ENCODE results near the gene ZNF91.

The ZNF91 gene

DNA sequence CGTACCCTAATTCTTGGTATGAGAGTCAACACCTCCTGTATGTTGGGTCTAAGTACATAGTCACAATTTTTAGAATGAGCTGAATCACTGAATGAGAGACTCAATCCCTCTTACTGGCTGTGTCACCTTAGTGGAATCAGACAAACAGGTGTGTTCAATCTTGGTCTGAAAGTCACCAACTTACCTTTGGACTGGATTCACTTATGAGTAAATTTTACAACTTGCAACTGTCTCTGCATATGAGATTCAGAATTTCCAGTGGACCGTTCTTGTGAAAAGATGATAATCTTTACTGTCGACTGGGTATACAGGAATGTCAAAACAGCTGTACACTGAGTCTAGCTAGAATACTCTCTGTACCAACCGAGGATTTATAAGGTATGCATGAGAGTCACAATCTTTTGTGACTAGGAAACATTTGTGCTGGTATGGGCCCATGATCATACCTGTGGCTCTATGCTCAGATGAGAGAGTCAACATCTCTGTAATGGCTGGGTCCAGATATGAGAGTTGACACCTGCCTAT is 5.9 kb upstream of the ZNF91 start:
- Histone ChIP-seq H3K36me3 (ENCODE audit: control insufficient read depth in 2 of 2, insufficient read depth in 1 of 2, low read length in 2 of 2) (peaks cover 0 to 15% of the 10 kb centered on the region in 2 experiments; a peak in 1 of 3 replicates), H3K4me1 (ENCODE audit: control insufficient read depth, insufficient read depth, low read length) (no peaks in the 10 kb centered on the region), H3K27ac (ENCODE audit: extremely low read depth, low read depth, low read length) (no peak overlapping the region), H3K9me3 (ENCODE audit: control insufficient read depth, insufficient read depth, low read depth, low read length) (no peaks in the 10 kb centered on the region), H3K4me3 (ENCODE audit: low read depth, low read length) (no peak overlapping the region)
- TF ChIP-seq ZNF132 (tag by site-specific recombination; IDR thresholded peaks at IDR 0.05; ENCODE audit: borderline replicate concordance) (no peak), ZNF558 (tag by site-specific recombination; IDR thresholded peaks at IDR 0.05) (no peak), ZNF391 (tag by site-specific recombination; IDR thresholded peaks at IDR 0.05; ENCODE audit: borderline replicate concordance, low read depth) (no peak), KLF10 (tag by site-specific recombination; IDR thresholded peaks at IDR 0.05) (no peak)
- TF ChIP-seq, protein P1, sequence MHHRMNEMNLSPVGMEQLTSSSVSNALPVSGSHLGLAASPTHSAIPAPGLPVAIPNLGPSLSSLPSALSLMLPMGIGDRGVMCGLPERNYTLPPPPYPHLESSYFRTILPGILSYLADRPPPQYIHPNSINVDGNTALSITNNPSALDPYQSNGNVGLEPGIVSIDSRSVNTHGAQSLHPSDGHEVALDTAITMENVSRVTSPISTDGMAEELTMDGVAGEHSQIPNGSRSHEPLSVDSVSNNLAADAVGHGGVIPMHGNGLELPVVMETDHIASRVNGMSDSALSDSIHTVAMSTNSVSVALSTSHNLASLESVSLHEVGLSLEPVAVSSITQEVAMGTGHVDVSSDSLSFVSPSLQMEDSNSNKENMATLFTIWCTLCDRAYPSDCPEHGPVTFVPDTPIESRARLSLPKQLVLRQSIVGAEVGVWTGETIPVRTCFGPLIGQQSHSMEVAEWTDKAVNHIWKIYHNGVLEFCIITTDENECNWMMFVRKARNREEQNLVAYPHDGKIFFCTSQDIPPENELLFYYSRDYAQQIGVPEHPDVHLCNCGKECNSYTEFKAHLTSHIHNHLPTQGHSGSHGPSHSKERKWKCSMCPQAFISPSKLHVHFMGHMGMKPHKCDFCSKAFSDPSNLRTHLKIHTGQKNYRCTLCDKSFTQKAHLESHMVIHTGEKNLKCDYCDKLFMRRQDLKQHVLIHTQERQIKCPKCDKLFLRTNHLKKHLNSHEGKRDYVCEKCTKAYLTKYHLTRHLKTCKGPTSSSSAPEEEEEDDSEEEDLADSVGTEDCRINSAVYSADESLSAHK (tag by site-specific recombination; IDR thresholded peaks at IDR 0.05), result no peak
- TF ChIP-seq, protein P2, sequence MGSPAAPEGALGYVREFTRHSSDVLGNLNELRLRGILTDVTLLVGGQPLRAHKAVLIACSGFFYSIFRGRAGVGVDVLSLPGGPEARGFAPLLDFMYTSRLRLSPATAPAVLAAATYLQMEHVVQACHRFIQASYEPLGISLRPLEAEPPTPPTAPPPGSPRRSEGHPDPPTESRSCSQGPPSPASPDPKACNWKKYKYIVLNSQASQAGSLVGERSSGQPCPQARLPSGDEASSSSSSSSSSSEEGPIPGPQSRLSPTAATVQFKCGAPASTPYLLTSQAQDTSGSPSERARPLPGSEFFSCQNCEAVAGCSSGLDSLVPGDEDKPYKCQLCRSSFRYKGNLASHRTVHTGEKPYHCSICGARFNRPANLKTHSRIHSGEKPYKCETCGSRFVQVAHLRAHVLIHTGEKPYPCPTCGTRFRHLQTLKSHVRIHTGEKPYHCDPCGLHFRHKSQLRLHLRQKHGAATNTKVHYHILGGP (tag by site-specific recombination; IDR thresholded peaks at IDR 0.05), result no peak
- TF ChIP-seq, protein P3, sequence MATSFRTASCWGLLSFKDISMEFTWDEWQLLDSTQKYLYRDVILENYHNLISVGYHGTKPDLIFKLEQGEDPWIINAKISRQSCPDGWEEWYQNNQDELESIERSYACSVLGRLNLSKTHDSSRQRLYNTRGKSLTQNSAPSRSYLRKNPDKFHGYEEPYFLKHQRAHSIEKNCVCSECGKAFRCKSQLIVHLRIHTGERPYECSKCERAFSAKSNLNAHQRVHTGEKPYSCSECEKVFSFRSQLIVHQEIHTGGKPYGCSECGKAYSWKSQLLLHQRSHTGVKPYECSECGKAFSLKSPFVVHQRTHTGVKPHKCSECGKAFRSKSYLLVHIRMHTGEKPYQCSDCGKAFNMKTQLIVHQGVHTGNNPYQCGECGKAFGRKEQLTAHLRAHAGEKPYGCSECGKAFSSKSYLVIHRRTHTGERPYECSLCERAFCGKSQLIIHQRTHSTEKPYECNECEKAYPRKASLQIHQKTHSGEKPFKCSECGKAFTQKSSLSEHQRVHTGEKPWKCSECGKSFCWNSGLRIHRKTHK (tag by site-specific recombination; IDR thresholded peaks at IDR 0.05), result no peak
- CTCF ChIA-PET, result no interaction called here
- POLR2A ChIA-PET, result no interaction called here

DNA sequence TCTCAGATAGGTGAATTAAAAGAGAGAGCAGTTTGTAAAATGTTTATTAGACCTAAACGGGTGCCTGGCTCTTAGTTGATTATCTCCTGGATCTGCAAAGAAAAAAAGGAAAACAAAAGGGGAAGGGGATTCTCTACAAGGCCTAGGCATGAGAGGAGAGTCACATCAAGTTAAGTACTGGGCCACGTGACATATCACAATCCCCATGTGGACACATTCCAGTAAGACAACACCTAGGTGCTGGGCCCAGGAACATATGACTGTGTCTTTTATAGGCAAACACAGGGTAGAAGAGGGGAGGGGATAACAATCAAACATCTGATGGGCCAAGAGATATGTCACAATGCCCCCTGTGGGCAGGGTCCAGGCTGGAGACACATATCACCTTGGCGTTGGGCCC is 4.2 kb upstream of the ZNF91 start:
- peaks cover 0 to 15% of the 10 kb centered on the region in 2 experiments; a peak in 1 of 3 replicates for H3K36me3 ChIP-seq (ENCODE audit: control insufficient read depth in 2 of 2, insufficient read depth in 1 of 2, low read length in 2 of 2)
- no peak overlapping the region for H3K4me3 ChIP-seq (ENCODE audit: low read depth, low read length)
- ChIA-PET POLR2A (no interaction called here), CTCF (no interaction called here)
- TF ChIP-seq, protein P4, sequence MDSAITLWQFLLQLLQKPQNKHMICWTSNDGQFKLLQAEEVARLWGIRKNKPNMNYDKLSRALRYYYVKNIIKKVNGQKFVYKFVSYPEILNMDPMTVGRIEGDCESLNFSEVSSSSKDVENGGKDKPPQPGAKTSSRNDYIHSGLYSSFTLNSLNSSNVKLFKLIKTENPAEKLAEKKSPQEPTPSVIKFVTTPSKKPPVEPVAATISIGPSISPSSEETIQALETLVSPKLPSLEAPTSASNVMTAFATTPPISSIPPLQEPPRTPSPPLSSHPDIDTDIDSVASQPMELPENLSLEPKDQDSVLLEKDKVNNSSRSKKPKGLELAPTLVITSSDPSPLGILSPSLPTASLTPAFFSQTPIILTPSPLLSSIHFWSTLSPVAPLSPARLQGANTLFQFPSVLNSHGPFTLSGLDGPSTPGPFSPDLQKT (IDR thresholded peaks at IDR 0.05; ENCODE audit: borderline replicate concordance, low read depth, low read length), result no peak
- TF ChIP-seq, protein P5, sequence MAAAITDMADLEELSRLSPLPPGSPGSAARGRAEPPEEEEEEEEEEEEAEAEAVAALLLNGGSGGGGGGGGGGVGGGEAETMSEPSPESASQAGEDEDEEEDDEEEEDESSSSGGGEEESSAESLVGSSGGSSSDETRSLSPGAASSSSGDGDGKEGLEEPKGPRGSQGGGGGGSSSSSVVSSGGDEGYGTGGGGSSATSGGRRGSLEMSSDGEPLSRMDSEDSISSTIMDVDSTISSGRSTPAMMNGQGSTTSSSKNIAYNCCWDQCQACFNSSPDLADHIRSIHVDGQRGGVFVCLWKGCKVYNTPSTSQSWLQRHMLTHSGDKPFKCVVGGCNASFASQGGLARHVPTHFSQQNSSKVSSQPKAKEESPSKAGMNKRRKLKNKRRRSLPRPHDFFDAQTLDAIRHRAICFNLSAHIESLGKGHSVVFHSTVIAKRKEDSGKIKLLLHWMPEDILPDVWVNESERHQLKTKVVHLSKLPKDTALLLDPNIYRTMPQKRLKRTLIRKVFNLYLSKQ (tag by site-specific recombination; IDR thresholded peaks at IDR 0.05; ENCODE audit: borderline replicate concordance), result no peak
- no peak for TF ChIP-seq ZNF341 (tag by site-specific recombination; IDR thresholded peaks at IDR 0.05; ENCODE audit: low read depth)
- TF ChIP-seq, protein P6, sequence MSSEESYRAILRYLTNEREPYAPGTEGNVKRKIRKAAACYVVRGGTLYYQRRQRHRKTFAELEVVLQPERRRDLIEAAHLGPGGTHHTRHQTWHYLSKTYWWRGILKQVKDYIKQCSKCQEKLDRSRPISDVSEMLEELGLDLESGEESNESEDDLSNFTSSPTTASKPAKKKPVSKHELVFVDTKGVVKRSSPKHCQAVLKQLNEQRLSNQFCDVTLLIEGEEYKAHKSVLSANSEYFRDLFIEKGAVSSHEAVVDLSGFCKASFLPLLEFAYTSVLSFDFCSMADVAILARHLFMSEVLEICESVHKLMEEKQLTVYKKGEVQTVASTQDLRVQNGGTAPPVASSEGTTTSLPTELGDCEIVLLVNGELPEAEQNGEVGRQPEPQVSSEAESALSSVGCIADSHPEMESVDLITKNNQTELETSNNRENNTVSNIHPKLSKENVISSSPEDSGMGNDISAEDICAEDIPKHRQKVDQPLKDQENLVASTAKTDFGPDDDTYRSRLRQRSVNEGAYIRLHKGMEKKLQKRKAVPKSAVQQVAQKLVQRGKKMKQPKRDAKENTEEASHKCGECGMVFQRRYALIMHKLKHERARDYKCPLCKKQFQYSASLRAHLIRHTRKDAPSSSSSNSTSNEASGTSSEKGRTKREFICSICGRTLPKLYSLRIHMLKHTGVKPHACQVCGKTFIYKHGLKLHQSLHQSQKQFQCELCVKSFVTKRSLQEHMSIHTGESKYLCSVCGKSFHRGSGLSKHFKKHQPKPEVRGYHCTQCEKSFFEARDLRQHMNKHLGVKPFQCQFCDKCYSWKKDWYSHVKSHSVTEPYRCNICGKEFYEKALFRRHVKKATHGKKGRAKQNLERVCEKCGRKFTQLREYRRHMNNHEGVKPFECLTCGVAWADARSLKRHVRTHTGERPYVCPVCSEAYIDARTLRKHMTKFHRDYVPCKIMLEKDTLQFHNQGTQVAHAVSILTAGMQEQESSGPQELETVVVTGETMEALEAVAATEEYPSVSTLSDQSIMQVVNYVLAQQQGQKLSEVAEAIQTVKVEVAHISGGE (tag by site-specific recombination; conservative IDR thresholded peaks at IDR 0.05; ENCODE audit: low read depth), result no peak
- TF ChIP-seq SCRT2 (tag by site-specific recombination; IDR thresholded peaks at IDR 0.05), result no peak
- no peak for TF ChIP-seq WT1 (tag by site-specific recombination; IDR thresholded peaks at IDR 0.05)
- TF ChIP-seq ZNF561 (tag by site-specific recombination; IDR thresholded peaks at IDR 0.05; ENCODE audit: borderline replicate concordance), result no peak
- TF ChIP-seq KLF1 (tag by site-specific recombination; IDR thresholded peaks at IDR 0.05), result no peak
- no peak for TF ChIP-seq PRDM1 (tag by site-specific recombination; IDR thresholded peaks at IDR 0.05)
- TF ChIP-seq REPIN1 (tag by site-specific recombination; IDR thresholded peaks at IDR 0.05; ENCODE audit: low read depth), result no peak
- TF ChIP-seq ZNF664 (tag by site-specific recombination; IDR thresholded peaks at IDR 0.05), result no peak
- TF ChIP-seq, protein P7, sequence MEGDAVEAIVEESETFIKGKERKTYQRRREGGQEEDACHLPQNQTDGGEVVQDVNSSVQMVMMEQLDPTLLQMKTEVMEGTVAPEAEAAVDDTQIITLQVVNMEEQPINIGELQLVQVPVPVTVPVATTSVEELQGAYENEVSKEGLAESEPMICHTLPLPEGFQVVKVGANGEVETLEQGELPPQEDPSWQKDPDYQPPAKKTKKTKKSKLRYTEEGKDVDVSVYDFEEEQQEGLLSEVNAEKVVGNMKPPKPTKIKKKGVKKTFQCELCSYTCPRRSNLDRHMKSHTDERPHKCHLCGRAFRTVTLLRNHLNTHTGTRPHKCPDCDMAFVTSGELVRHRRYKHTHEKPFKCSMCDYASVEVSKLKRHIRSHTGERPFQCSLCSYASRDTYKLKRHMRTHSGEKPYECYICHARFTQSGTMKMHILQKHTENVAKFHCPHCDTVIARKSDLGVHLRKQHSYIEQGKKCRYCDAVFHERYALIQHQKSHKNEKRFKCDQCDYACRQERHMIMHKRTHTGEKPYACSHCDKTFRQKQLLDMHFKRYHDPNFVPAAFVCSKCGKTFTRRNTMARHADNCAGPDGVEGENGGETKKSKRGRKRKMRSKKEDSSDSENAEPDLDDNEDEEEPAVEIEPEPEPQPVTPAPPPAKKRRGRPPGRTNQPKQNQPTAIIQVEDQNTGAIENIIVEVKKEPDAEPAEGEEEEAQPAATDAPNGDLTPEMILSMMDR (tag by site-specific recombination; IDR thresholded peaks at IDR 0.05), result no peak
- TF ChIP-seq ZNF837 (tag by site-specific recombination; IDR thresholded peaks at IDR 0.05), result no peak
- no peak overlapping the region for H3K27ac ChIP-seq (ENCODE audit: extremely low read depth, low read depth, low read length)
- no peaks in the 10 kb centered on the region for H3K9me3 ChIP-seq (ENCODE audit: control insufficient read depth, insufficient read depth, low read depth, low read length)
- H3K4me1 ChIP-seq (ENCODE audit: control insufficient read depth, insufficient read depth, low read length), result no peaks in the 10 kb centered on the region

All from HEK293 (cell line).